HepG2 (cell line): ENCODE data around the gene RBMS2. TPM values are rescaled to one million over a fixed set of nuclear protein-coding genes. Genes with fewer than 3 reads are reported as not detected.

Experiments used
- AHR ChIP-seq: IDR thresholded peaks from 2 replicates; pipeline ENCODE4 v1.6.1; 2018; ENCODE audit warnings: missing genetic modification reagents, missing compliant biosample characterization
- CTCF ChIP-seq: sonication (generic); formaldehyde crosslinking; IDR thresholded peaks from 2 replicates; pipeline ENCODE4 v1.5.0; 2020; ENCODE audit warnings: mild to moderate bottlenecking, missing genetic modification reagents, moderate library complexity
- HDAC2 ChIP-seq: sonication (generic); formaldehyde crosslinking; IDR thresholded peaks from 2 replicates; pipeline ENCODE4 v1.4.0; 2020; ENCODE audit warnings: missing genetic modification reagents
- ISL2 ChIP-seq: sonication (generic); formaldehyde crosslinking; IDR thresholded peaks from 2 replicates; pipeline ENCODE4 v1.5.0; 2020; ENCODE audit warnings: missing genetic modification reagents
- KMT2B ChIP-seq: IDR thresholded peaks from 2 replicates; pipeline ENCODE4 v1.6.1; 2016; ENCODE audit warnings: missing genetic modification reagents, missing compliant biosample characterization
- MEF2D ChIP-seq: sonication (generic); formaldehyde crosslinking; IDR thresholded peaks from 2 replicates; pipeline ENCODE4 v1.5.1; 2020; ENCODE audit warnings: mild to moderate bottlenecking, missing genetic modification reagents
- MTA1 ChIP-seq: sonication (generic); formaldehyde crosslinking; IDR thresholded peaks from 2 replicates; pipeline ENCODE4 v1.4.0; 2020; ENCODE audit warnings: missing genetic modification reagents, mild to moderate bottlenecking, borderline replicate concordance
- MXD4 ChIP-seq: IDR thresholded peaks from 2 replicates; pipeline ENCODE4 v1.6.1; 2016; ENCODE audit warnings: mild to moderate bottlenecking, missing biosample characterization, missing genetic modification reagents
- MYPOP ChIP-seq: sonication (generic); formaldehyde crosslinking; IDR thresholded peaks from 2 replicates; pipeline ENCODE4 v1.8.1; 2023; ENCODE audit warnings: mild to moderate bottlenecking, moderate library complexity, missing genetic modification reagents
- STAT5B ChIP-seq: sonication (generic); formaldehyde crosslinking; IDR thresholded peaks from 2 replicates; pipeline ENCODE4 v1.4.0; 2020; ENCODE audit warnings: missing genetic modification reagents
- THAP9 ChIP-seq: sonication (generic); formaldehyde crosslinking; IDR thresholded peaks from 2 replicates; pipeline ENCODE4; 2020; ENCODE audit warnings: missing genetic modification reagents, mild to moderate bottlenecking, borderline replicate concordance
- ZBTB38 ChIP-seq: sonication (generic); formaldehyde crosslinking; IDR thresholded peaks from 2 replicates; pipeline ENCODE4 v1.5.1; 2020; ENCODE audit warnings: mild to moderate bottlenecking, missing genetic modification reagents
- ZNF136 ChIP-seq: sonication (generic); formaldehyde crosslinking; IDR thresholded peaks from 2 replicates; pipeline ENCODE4 v1.8.1; 2022; ENCODE audit warnings: low read depth, mild to moderate bottlenecking, moderate library complexity, missing genetic modification reagents
- ZNF138 ChIP-seq: sonication (generic); formaldehyde crosslinking; IDR thresholded peaks from 2 replicates; pipeline ENCODE4 v1.5.0; 2020; ENCODE audit warnings: mild to moderate bottlenecking, low read depth, missing genetic modification reagents
- ZNF263 ChIP-seq: sonication (generic); formaldehyde crosslinking; IDR thresholded peaks from 2 replicates; pipeline ENCODE4 v1.4.0; 2020; ENCODE audit warnings: missing genetic modification reagents
- ZNF367 ChIP-seq: sonication (generic); formaldehyde crosslinking; IDR thresholded peaks from 2 replicates; pipeline ENCODE4 v1.4.0; 2020; ENCODE audit warnings: missing genetic modification reagents, borderline replicate concordance
- ZNF430 ChIP-seq: sonication (generic); formaldehyde crosslinking; IDR thresholded peaks from 2 replicates; pipeline ENCODE4 v1.9.0; 2021; ENCODE audit warnings: mild to moderate bottlenecking, missing genetic modification reagents
- ZNF569 ChIP-seq: sonication (generic); formaldehyde crosslinking; IDR thresholded peaks from 2 replicates; pipeline ENCODE4 v1.5.0; 2020; ENCODE audit warnings: mild to moderate bottlenecking, missing genetic modification reagents, moderate library complexity, borderline replicate concordance
- ZNF597 ChIP-seq: sonication (generic); formaldehyde crosslinking; IDR thresholded peaks from 2 replicates; pipeline ENCODE4 v1.5.0; 2020; ENCODE audit warnings: missing genetic modification reagents
- ZNF614 ChIP-seq: IDR thresholded peaks from 2 replicates; pipeline ENCODE4 v1.6.1; 2018; ENCODE audit warnings: missing biosample characterization, missing genetic modification reagents, inconsistent platforms, borderline replicate concordance
- ZNF629 ChIP-seq: sonication (generic); formaldehyde crosslinking; conservative IDR thresholded peaks from 2 replicates; pipeline ENCODE4 v1.5.0; 2020; ENCODE audit warnings: missing genetic modification reagents
- ZNF704 ChIP-seq: sonication (generic); formaldehyde crosslinking; IDR thresholded peaks from 2 replicates; pipeline ENCODE4 v1.8.1; 2023; ENCODE audit warnings: mild to moderate bottlenecking, inconsistent platforms, moderate library complexity, missing genetic modification reagents, borderline replicate concordance
- polyA plus RNA-seq, 8 experiments: library from polyadenylated mRNA; depleted of rRNA in 3 of 8; stranded (reverse) in 7 of 8; unstranded in 1 of 8; fragments of >200 nt; fragmentation: Illumina TruSeq in 4 of 8; extraction: Trizol in 4 of 8; gene quantifications; 2 replicates each; pipeline versions ENCODE4 v1.2.1 to v1.2.3, GENCODE V29; 2011 to 2016; ENCODE audit warnings: low read depth in 4 of 8, missing spikeins in 1 of 8, mixed read lengths in 1 of 8; ENCODE audit not compliant: insufficient read depth in 1 of 8
- total RNA-seq, 5 experiments: library from RNA; depleted of rRNA; stranded (reverse); fragments of >200 nt; fragmentation: Illumina TruSeq; extraction: Trizol; gene quantifications; 2 replicates each; pipeline ENCODE4 v1.2.3, GENCODE V29; 2016; ENCODE audit warnings: low read depth in 1 of 5

RBMS2 gene
- total and polyA plus RNA-seq, 2 of the 13 experiments (the other 11 are each of a cell fraction or from before 2014, with no cell fraction given), result 0.53 to 7.4 TPM

- peak; percentile 47; the same call in 1 of the 2 replicates for TF ChIP-seq KMT2B (CRISPR knock-in tag)
- TF ChIP-seq ZNF597, result no peak
- TF ChIP-seq ZNF629 (CRISPR knock-in tag), result no peak
- peak; percentile 57; the same call in 1 of the 2 replicates for TF ChIP-seq ZBTB38 (CRISPR knock-in tag)
- TF ChIP-seq STAT5B (CRISPR knock-in tag), result no peak
- TF ChIP-seq ZNF367 (CRISPR knock-in tag), result no peak
- TF ChIP-seq MTA1, result peak; percentile 18; the same call in 1 of the 2 replicates
- 0 out of 2 replicates have a peak, but pooled peaks have one; percentile 15 for TF ChIP-seq CTCF (CRISPR knock-in tag)
- peak; percentile 44; the same call in 1 of the 2 replicates for TF ChIP-seq MEF2D
- TF ChIP-seq MXD4, result no peak
- 0 out of 2 replicates have a peak, but pooled peaks have one; percentile 15 for TF ChIP-seq THAP9
- 0 out of 2 replicates have a peak, but pooled peaks have one; percentile 52 for TF ChIP-seq ZNF704 (CRISPR knock-in tag)
- peak; percentile 63; the same call in 1 of the 2 replicates for TF ChIP-seq AHR (CRISPR knock-in tag)
- 0 out of 2 replicates have a peak, but pooled peaks have one; percentile 34 for TF ChIP-seq ZNF138
- no peak for TF ChIP-seq ZNF614
- TF ChIP-seq MYPOP (CRISPR knock-in tag), result peak; percentile 81; the same call in 1 of the 2 replicates
- TF ChIP-seq ISL2 (CRISPR knock-in tag), result 0 out of 2 replicates have a peak, but pooled peaks have one; percentile 15
- 0 out of 2 replicates have a peak, but pooled peaks have one; percentile 25 for TF ChIP-seq HDAC2 (CRISPR knock-in tag)
- TF ChIP-seq ZNF263, result peak; percentile 53; the same call in 1 of the 2 replicates
- TF ChIP-seq ZNF136, result peak; percentile 70; the same call in 1 of the 2 replicates
- TF ChIP-seq ZNF569 (CRISPR knock-in tag), result no peak
- no peak for TF ChIP-seq ZNF430
These were observed 34.1 kb upstream of the RBMS2 start (continued) for GRCh38 chr12:56487448-56488040.
